OCI-LY7 (cell line): Measurements from ENCODE around the gene TPRG1L.
A peak's percentile ranks its signal among the peaks of the same experiment; 100 is the strongest.

ENCODE experiments used
- EZH2phosphoT487 ChIP-seq: fragments of 200-600 bp; sonication (generic); IDR thresholded peaks from 2 replicates; pipeline ENCODE4 v1.6.1; 2018; ENCODE audit warnings: low read depth, borderline replicate concordance, mild to moderate bottlenecking, mixed run types, antibody characterized with exemption, low read length, moderate library complexity, mixed read lengths
- TF ChIP-seq, protein P1 (sequence below): fragments of 200-600 bp; sonication (generic); conservative IDR thresholded peaks from 2 replicates; pipeline ENCODE4 v1.5.1; 2014; ENCODE audit warnings: mild to moderate bottlenecking, antibody characterized with exemption, low read length, moderate library complexity, mixed read lengths

- TF ChIP-seq, protein P1, sequence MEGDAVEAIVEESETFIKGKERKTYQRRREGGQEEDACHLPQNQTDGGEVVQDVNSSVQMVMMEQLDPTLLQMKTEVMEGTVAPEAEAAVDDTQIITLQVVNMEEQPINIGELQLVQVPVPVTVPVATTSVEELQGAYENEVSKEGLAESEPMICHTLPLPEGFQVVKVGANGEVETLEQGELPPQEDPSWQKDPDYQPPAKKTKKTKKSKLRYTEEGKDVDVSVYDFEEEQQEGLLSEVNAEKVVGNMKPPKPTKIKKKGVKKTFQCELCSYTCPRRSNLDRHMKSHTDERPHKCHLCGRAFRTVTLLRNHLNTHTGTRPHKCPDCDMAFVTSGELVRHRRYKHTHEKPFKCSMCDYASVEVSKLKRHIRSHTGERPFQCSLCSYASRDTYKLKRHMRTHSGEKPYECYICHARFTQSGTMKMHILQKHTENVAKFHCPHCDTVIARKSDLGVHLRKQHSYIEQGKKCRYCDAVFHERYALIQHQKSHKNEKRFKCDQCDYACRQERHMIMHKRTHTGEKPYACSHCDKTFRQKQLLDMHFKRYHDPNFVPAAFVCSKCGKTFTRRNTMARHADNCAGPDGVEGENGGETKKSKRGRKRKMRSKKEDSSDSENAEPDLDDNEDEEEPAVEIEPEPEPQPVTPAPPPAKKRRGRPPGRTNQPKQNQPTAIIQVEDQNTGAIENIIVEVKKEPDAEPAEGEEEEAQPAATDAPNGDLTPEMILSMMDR, result peak; percentile 77
- no peak for TF ChIP-seq EZH2phosphoT487
Measured at GRCh38 chr1:3614755-3615742, 9.8 kb upstream of the TPRG1L start.
